WTC11 (cell line): ENCODE results near the gene CTNS. TPM values are rescaled to one million over a fixed set of nuclear protein-coding genes. Genes with fewer than 3 reads are reported as not detected.

Source experiments
- ATAC-seq: fragments of 200-7000 bp; cut with Tn5 transposase; 2 replicates; pipeline ENCODE4 v1.10.0; 2021; ENCODE audit warnings: mild to moderate bottlenecking, moderate library complexity
- CTCF ChIA-PET: fragments of 300-600 bp; sonication (Branson Sonifier 250); formaldehyde crosslinking; loops from one replicate; lab custom pipeline; 2021; ENCODE audit warnings: antibody characterized with exemption; lab: Charles Lee
- POLR2A ChIA-PET: fragments of 350-600 bp; sonication (Branson Sonifier 250); formaldehyde crosslinking; loops from one replicate; lab custom pipeline; 2021; ENCODE audit warnings: antibody characterized with exemption; lab: Charles Lee
- DNase-seq: peaks from one replicate; pipeline ENCODE4 v3.0.0; 2021; ENCODE audit warnings: low spot score
- H3K27ac Mint-ChIP-seq: 2 replicates; pipeline ENCODE4 v1.8.0; 2021; ENCODE audit warnings: mixed read lengths
- H3K27me3 Mint-ChIP-seq: 2 replicates; pipeline ENCODE4 v1.8.0; 2021; ENCODE audit warnings: low read depth, mild to moderate bottlenecking, moderate library complexity, mixed read lengths
- H3K36me3 Mint-ChIP-seq: 2 replicates; pipeline ENCODE4 v1.8.0; 2021; ENCODE audit warnings: mixed read lengths
- H3K4me1 Mint-ChIP-seq: 2 replicates; pipeline ENCODE4 v1.8.0; 2022; ENCODE audit warnings: mixed read lengths
- H3K4me3 Mint-ChIP-seq: 2 replicates; pipeline ENCODE4 v1.8.0; 2021; ENCODE audit warnings: mild to moderate bottlenecking, moderate library complexity, mixed read lengths
- H3K9me3 Mint-ChIP-seq: 2 replicates; pipeline ENCODE4 v1.8.0; 2021; ENCODE audit warnings: mixed read lengths
- ARID4B ChIP-seq: sonication (generic); formaldehyde crosslinking; IDR thresholded peaks from 2 replicates; pipeline ENCODE4 v1.8.0; 2023; ENCODE audit warnings: missing genetic modification reagents, mild to moderate bottlenecking, borderline replicate concordance
- CBFB ChIP-seq: sonication (generic); formaldehyde crosslinking; IDR thresholded peaks from 2 replicates; pipeline ENCODE4 v1.8.1; 2022; ENCODE audit warnings: mild to moderate bottlenecking, low read depth, missing genetic modification reagents
- EMX1 ChIP-seq: fragments of 250-450 bp; sonication (Bioruptor Pico); IDR thresholded peaks from 2 replicates; pipeline ENCODE4 v1.8.0; 2021; ENCODE audit warnings: mild to moderate bottlenecking
- ESRRA ChIP-seq: sonication (generic); formaldehyde crosslinking; IDR thresholded peaks from 2 replicates; pipeline ENCODE4 v1.8.1; 2022; ENCODE audit warnings: mild to moderate bottlenecking, missing genetic modification reagents, borderline replicate concordance
- ETV6 ChIP-seq: sonication (generic); formaldehyde crosslinking; IDR thresholded peaks from 2 replicates; pipeline ENCODE4 v1.8.1; 2022; ENCODE audit warnings: mild to moderate bottlenecking, missing genetic modification reagents
- FOXP1 ChIP-seq: sonication (generic); formaldehyde crosslinking; IDR thresholded peaks from 2 replicates; pipeline ENCODE4 v1.8.0; 2022; ENCODE audit warnings: missing genetic modification reagents, mild to moderate bottlenecking, moderate library complexity, borderline replicate concordance
- KAT7 ChIP-seq: sonication (generic); formaldehyde crosslinking; IDR thresholded peaks from 2 replicates; pipeline ENCODE4 v1.8.1; 2023; ENCODE audit warnings: missing genetic modification reagents, mild to moderate bottlenecking, borderline replicate concordance
- MAX ChIP-seq: sonication (generic); formaldehyde crosslinking; IDR thresholded peaks from 2 replicates; pipeline ENCODE4 v1.8.0; 2022; ENCODE audit warnings: mild to moderate bottlenecking, missing genetic modification reagents
- NFATC4 ChIP-seq: fragments of 250-450 bp; sonication (Bioruptor Pico); IDR thresholded peaks from 2 replicates; pipeline ENCODE4 v1.9.0; 2021; ENCODE audit warnings: mild to moderate bottlenecking
- NFE2L1 ChIP-seq: sonication (generic); formaldehyde crosslinking; IDR thresholded peaks from 2 replicates; pipeline ENCODE4 v1.8.1; 2023; ENCODE audit warnings: missing genetic modification reagents
- NR1H2 ChIP-seq: sonication (generic); formaldehyde crosslinking; IDR thresholded peaks from 2 replicates; pipeline ENCODE4 v1.9.0; 2021; ENCODE audit warnings: mild to moderate bottlenecking, moderate library complexity, missing genetic modification reagents
- NR2C2 ChIP-seq: sonication (generic); formaldehyde crosslinking; IDR thresholded peaks from 2 replicates; pipeline ENCODE4 v1.8.0; 2022; ENCODE audit warnings: mild to moderate bottlenecking, missing genetic modification reagents
- NR3C1 ChIP-seq: sonication (generic); formaldehyde crosslinking; conservative IDR thresholded peaks from 2 replicates; pipeline ENCODE4 v1.8.1; 2023; ENCODE audit warnings: low read depth, mild to moderate bottlenecking, missing genetic modification reagents
- PREB ChIP-seq: sonication (generic); formaldehyde crosslinking; IDR thresholded peaks from 2 replicates; pipeline ENCODE4 v1.8.1; 2022; ENCODE audit warnings: mild to moderate bottlenecking, missing genetic modification reagents, moderate library complexity, borderline replicate concordance
- SMAD4 ChIP-seq: sonication (generic); formaldehyde crosslinking; IDR thresholded peaks from 2 replicates; pipeline ENCODE4 v1.8.0; 2022; ENCODE audit warnings: mild to moderate bottlenecking, missing genetic modification reagents
- SP1 ChIP-seq: sonication (generic); formaldehyde crosslinking; conservative IDR thresholded peaks from 2 replicates; pipeline ENCODE4 v1.8.1; 2022; ENCODE audit warnings: missing genetic modification reagents
- STAT6 ChIP-seq: sonication (generic); formaldehyde crosslinking; conservative IDR thresholded peaks from 2 replicates; pipeline ENCODE4 v1.8.1; 2023; ENCODE audit warnings: mild to moderate bottlenecking, low read depth, missing genetic modification reagents, moderate library complexity
- ZNF232 ChIP-seq: sonication (generic); formaldehyde crosslinking; IDR thresholded peaks from 2 replicates; pipeline ENCODE4 v1.8.0; 2022; ENCODE audit warnings: mild to moderate bottlenecking, missing genetic modification reagents
- total RNA-seq: library from RNA; stranded (reverse); gene quantifications from 3 replicates; pipeline ENCODE4 v1.2.3, GENCODE V29; 2021

CTNS gene
- total RNA-seq, 1 experiment from 2014 or later = 10.7 TPM

GRCh38 chr17:3663102-3664011, 26.8 kb downstream of the CTNS start:
- POLR2A ChIA-PET = interaction anchor here (0.6 kb wide), 1 partner anchor 449 kb away, joined by 3 read pairs; no protein-coding TSS in a partner anchor
- H3K27me3 Mint-ChIP-seq = no peaks in the 10 kb centered on the region
- TF ChIP-seq ETV6 (CRISPR knock-in tag) (no peak), NFATC4 (CRISPR knock-in tag) (no peak), KAT7 (CRISPR knock-in tag) (no peak), MAX (CRISPR knock-in tag) (no peak), CBFB (CRISPR knock-in tag) (no peak), ZNF232 (CRISPR knock-in tag) (no peak), SMAD4 (CRISPR knock-in tag) (no peak), EMX1 (CRISPR knock-in tag) (no peak), FOXP1 (CRISPR knock-in tag) (no peak), ARID4B (CRISPR knock-in tag) (no peak), NR2C2 (CRISPR knock-in tag) (no peak), NFE2L1 (no peak), NR1H2 (CRISPR knock-in tag) (no peak), PREB (CRISPR knock-in tag) (no peak), NR3C1 (CRISPR knock-in tag) (no peak), SP1 (CRISPR knock-in tag) (no peak), ESRRA (CRISPR knock-in tag) (no peak), STAT6 (CRISPR knock-in tag) (no peak)
- TF ChIP-seq, all 79 proteins: peak for 0
- Mint-ChIP-seq H3K27ac (no peak overlapping the region), H3K4me1 (peaks cover 13% of the 10 kb centered on the region), H3K9me3 (no peaks in the 10 kb centered on the region), H3K36me3 (peaks cover 11% of the 10 kb centered on the region; the same call in 1 of the 2 replicates), H3K4me3 (no peak overlapping the region)
- ATAC-seq (no peak), DNase-seq (no peak)
- CTCF ChIA-PET = interaction anchor here (1.1 to 1.7 kb wide), 2 partner anchors 19 to 128 kb away, joined by 3 to 7 read pairs; no protein-coding TSS in a partner anchor
